ENCODE results near the gene RBM20. TPM values are rescaled to one million over a fixed set of nuclear protein-coding genes. Genes with fewer than 3 reads are reported as not detected.

The RBM20 gene
- total and polyA plus RNA-seq, 2 donors from 2014 or later, result 0.88 to 2.1 TPM

- FAIRE-seq (no peak), DNase-seq (peak in 3 of 5 donors; percentile 53 to 64 (median 55))
- intact Hi-C loops (cut with DNase I), result no loop called here
- TF ChIP-seq CTCF (IDR thresholded peaks at IDR 0.05; ENCODE audit: borderline replicate concordance, extremely low read depth, insufficient read depth), result no peak
- no peak overlapping the region for H3K27ac ChIP-seq (ENCODE audit: low read depth in 2 of 2, low read length in 2 of 2)
- H3K4me3 ChIP-seq (ENCODE audit: low read length in 3 of 3), result no peak overlapping the region
- H3K4me1 ChIP-seq (ENCODE audit: control insufficient read depth in 2 of 3, insufficient read depth in 2 of 3, low read depth in 1 of 3, low read length in 3 of 3), result no peaks in the 10 kb centered on the region
- no peaks in the 10 kb centered on the region for H3K36me3 ChIP-seq (ENCODE audit: control insufficient read depth in 2 of 3, insufficient read depth in 3 of 3, low read length in 3 of 3)
- H3K9me3 ChIP-seq (ENCODE audit: control insufficient read depth in 2 of 3, insufficient read depth in 1 of 3, low read length in 3 of 3), result peaks cover 0 to 16% (median 0%) of the 10 kb centered on the region in 3 donors
- H3K9ac ChIP-seq (ENCODE audit: low read length in 3 of 3), result no peak overlapping the region
- H3K27me3 ChIP-seq (ENCODE audit: control insufficient read depth, insufficient read depth, low read length), result no peaks in the 10 kb centered on the region
Observed at GRCh38 chr10:110694820-110695538, 50.8 kb downstream of the RBM20 start.

- FAIRE-seq, result no peak
- H3K4me1 ChIP-seq (ENCODE audit: control insufficient read depth in 2 of 3, insufficient read depth in 2 of 3, low read depth in 1 of 3, low read length in 3 of 3), result no peaks in the 10 kb centered on the region
- H3K9ac ChIP-seq (ENCODE audit: low read length in 3 of 3), result no peak overlapping the region
- H3K27me3 ChIP-seq (ENCODE audit: control insufficient read depth, insufficient read depth, low read length), result no peaks in the 10 kb centered on the region
- no peaks in the 10 kb centered on the region for H3K36me3 ChIP-seq (ENCODE audit: control insufficient read depth in 2 of 3, insufficient read depth in 3 of 3, low read length in 3 of 3)
- H3K27ac ChIP-seq (ENCODE audit: low read depth in 2 of 2, low read length in 2 of 2), result no peak overlapping the region
- H3K9me3 ChIP-seq (ENCODE audit: control insufficient read depth in 2 of 3, insufficient read depth in 1 of 3, low read length in 3 of 3), result peaks cover 0 to 16% (median 0%) of the 10 kb centered on the region in 3 donors
- no peak for DNase-seq
- no peak for TF ChIP-seq CTCF (IDR thresholded peaks at IDR 0.05; ENCODE audit: borderline replicate concordance, extremely low read depth, insufficient read depth)
- H3K4me3 ChIP-seq (ENCODE audit: low read length in 3 of 3), result no peak overlapping the region
- intact Hi-C loops (cut with DNase I), result no loop called here
Observed at GRCh38 chr10:110695539-110695886, 51.4 kb downstream of the RBM20 start.

GRCh38 chr10:110696436-110696835 is 52.3 kb downstream of the RBM20 start:
- Histone ChIP-seq H3K27me3 (ENCODE audit: control insufficient read depth, insufficient read depth, low read length) (no peaks in the 10 kb centered on the region), H3K36me3 (ENCODE audit: control insufficient read depth in 2 of 3, insufficient read depth in 3 of 3, low read length in 3 of 3) (no peaks in the 10 kb centered on the region), H3K9me3 (ENCODE audit: control insufficient read depth in 2 of 3, insufficient read depth in 1 of 3, low read length in 3 of 3) (peaks cover 0 to 16% (median 0%) of the 10 kb centered on the region in 3 donors), H3K27ac (ENCODE audit: low read depth in 2 of 2, low read length in 2 of 2) (no peak overlapping the region), H3K4me3 (ENCODE audit: low read length in 3 of 3) (no peak overlapping the region), H3K9ac (ENCODE audit: low read length in 3 of 3) (no peak overlapping the region), H3K4me1 (ENCODE audit: control insufficient read depth in 2 of 3, insufficient read depth in 2 of 3, low read depth in 1 of 3, low read length in 3 of 3) (no peaks in the 10 kb centered on the region)
- DNase-seq (no peak), FAIRE-seq (no peak)
- intact Hi-C loops (cut with DNase I), result no loop called here
- no peak for TF ChIP-seq CTCF (IDR thresholded peaks at IDR 0.05; ENCODE audit: borderline replicate concordance, extremely low read depth, insufficient read depth)
